HG02588 (cell line): ENCODE measurements around the gene FRAS1.

Experiments
- ATAC-seq: cut with Tn5 transposase; IDR thresholded peaks from one replicate; pipeline ENCODE4 v1.9.1; 2021; ENCODE audit warnings: mild to moderate bottlenecking, moderate library complexity; ENCODE audit not compliant: unreplicated experiment

Gene FRAS1

GRCh38 chr4:78354782-78355181 lies 297.7 kb downstream of the FRAS1 start:
- no peak for ATAC-seq

DNA sequence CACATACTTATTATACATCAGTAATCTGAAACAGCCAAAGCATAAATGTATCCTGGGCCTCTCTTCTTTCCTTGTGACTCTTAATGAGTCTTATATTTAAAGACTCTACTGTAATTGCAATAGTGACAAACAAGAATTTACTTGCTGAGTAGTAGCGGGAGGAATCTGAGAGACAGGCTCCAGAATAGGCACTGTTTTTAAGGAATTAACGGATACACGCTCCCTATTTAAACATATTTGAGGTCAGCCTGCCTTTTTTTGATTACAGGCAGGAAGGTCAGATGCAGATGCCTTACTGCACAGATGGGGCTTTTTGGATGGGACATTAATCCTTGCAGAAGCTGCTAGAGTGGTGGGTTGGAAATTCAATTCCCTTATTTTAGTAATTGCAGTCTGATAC lies 298.2 kb downstream of the FRAS1 start:
- ATAC-seq = no peak

DNA sequence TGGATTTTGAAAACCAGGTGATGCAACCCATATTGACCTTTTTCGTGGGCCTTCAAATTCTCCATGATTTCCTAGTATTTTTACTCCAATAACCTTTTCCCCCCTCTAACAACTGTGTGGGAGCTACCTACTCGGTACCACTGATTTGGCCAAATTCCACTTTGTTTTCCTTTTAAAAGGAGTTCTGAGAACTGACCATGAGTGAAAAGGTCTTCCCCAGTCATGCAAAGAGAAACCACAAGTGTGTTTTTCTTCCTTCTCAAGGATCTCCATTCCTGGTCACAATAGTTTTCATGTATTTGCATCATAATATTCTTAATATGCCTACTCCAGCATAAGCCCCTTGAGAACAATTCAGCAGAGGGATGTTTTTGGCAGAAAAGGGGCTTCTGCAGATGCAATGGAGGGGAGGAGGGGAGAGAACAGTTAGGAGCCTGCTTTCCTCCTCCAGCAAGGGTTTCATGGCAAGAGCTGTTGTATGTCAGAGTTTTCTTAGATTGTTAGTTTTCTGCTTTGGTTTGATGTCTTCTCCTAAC lies 299.2 kb downstream of the FRAS1 start:
- no peak for ATAC-seq

- ATAC-seq = no peak
Measured at GRCh38 chr4:78357122-78357521, 300.0 kb downstream of the FRAS1 start.

DNA sequence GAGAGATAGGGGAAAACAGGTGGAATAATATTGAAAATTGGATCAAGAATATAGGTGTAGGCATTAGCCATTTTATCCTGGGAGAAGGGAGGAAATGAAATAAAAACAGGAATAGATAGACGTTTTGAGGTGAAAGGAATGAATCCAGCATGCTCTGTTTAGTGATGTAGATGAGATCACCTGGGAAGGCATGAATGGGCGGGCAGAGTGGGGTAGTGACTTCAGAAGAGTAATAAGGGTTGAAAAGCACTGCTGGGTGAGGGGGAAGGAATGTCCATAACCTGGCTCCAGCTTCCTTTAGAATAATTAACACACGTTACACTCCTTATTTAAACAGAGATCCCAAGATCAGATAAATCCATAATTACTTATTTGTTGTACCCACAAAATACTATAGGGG lies 303.3 kb downstream of the FRAS1 start:
- ATAC-seq = no peak

- ATAC-seq = no peak
Measured at GRCh38 chr4:78361621-78362120, 304.5 kb downstream of the FRAS1 start.

GRCh38 chr4:78362310-78362709 lies 305.2 kb downstream of the FRAS1 start:
- no peak for ATAC-seq

DNA sequence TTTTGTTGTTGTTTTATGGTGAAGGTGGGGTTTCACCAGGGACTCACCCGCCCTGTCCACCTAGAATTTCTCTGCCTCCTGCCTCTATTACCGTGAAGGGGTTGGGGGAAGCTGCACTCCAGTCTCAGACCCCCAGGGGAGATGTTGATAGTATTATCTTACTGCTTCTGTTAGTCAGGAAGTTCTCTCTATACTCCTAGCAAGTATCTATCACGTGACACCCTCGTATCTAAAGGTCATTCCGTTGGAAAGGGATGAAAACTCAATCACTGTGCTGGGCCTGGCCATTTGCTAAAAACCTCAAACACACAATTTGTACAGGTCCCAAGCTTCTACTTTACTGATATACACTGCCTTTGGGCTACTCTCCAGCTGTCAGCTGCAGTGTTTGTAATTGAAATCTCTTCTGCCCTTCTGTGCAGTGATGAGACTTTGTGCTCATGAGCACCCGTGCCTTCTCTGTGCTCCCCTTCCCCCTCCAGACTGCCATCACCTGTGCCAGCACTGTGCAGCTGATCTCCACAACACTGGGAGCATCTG lies 306.0 kb downstream of the FRAS1 start:
- ATAC-seq = no peak

DNA sequence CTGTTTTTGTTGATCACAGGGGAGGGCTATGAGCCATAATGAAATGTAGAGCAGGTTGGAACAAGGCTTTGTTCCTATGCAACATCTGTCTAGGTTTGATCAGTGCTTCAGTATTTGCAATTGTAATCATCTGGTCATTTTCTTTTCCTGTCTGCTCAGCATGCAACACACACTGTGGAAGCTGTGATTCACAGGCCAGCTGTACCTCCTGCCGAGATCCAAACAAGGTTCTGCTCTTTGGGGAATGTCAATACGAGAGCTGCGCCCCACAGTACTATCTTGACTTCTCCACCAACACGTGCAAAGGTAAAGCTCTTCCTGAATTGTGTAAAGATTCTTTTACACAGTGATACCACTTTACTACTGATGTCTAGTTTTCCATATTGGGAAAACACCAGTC lies 312.6 kb downstream of the FRAS1 start:
- no peak for ATAC-seq

DNA sequence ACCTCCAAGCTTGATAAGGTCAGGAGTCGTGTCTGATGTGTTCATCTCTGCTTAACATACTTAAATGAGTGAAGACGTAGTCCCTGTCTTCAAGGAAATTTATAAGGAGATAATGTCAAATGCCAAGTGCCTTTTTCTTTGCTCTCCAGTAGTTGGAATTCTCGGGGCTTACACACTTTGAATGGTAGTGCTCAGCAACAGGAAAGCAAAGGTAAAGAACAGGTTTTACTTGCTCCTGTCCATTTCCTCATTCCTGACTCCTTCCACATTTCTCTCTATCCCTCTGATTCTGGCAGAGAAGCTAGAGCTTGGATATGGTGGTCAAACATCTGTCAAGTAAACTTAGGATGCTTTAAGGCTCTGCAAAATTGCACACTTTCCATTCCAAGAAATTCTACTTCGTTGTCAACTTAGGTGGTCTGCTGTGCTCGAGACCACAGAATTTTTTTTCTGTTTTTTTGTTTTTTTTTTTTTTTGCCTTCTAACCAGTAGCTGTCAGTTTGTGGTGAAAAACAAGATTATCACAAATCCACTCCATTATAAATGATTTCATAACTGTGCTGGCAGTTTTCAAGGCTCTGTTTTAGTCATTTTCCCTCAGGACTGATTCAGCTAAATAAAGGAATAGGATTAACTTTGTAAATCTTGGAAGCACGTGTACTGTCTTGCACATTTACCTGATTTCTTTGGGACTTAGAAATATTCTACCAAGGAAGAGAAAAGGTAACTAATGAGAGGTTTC lies 313.7 kb downstream of the FRAS1 start:
- ATAC-seq = no peak

DNA sequence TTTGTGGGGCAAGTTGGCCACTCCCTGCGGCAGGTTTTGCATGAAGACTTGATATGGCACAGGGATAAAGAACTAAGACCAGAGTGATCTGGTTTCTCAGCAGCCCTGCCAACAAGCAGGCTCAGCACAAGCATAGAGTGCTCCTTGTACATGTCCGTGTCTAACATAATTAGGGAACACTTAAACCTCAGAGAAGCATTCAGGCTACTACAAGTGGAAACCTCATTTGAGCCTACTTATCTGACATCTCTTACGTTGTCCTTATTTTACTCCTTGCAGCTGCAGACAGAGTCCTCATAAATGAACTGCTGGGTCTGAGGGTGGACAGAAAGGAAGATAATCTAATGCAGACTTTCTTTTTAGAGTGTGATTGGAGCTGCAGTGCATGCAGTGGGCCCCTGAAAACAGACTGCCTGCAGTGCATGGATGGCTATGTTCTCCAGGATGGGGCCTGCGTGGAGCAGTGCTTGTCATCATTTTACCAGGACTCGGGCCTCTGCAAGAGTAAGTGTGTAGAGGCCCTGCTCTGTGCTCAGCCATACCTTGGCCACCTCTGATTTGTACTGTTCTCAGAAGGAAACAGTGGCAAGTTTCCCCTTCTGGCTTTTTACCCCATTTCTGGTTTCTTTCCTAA lies 315.3 kb downstream of the FRAS1 start:
- ATAC-seq = no peak

DNA sequence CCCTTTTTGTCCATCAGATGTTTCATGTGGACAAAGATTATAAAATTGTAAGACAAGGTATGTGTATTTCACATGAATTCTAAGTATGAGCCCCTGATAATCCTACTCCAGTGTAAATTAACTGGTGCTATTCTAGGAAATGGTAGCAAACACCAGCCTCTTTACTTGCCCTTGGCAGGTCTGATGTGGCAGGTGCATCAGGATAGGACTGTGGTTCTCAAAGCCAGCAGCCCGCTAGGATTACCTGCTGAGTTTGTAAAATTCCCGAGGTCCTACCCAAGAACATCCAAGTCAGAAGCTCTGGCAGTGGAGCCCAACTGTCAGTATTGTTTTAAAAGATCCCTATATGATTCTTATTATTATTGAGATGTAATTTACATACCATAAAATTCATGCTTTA lies 320.4 kb downstream of the FRAS1 start:
- ATAC-seq = no peak

DNA sequence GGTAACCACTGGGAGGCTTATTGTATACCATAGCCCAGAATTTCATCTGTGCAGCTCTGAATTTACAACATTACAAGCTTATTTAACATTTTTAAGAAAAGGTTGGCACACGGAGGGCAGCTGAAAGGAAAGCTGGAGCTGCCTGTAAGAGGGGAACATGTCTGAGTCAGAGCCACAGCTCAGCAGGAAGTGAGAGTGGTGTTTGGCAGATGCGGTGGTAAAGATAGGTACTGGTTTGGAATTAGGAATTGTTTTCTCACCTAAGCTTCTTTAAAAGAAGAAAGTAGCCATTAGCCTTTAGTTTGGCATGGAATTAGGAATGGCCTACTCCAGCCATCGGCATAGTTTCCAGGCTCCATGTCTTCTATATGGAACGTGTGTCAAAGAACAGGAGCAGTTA lies 321.9 kb downstream of the FRAS1 start:
- ATAC-seq = no peak

- no peak for ATAC-seq
Measured at GRCh38 chr4:78379991-78380729, 323.0 kb downstream of the FRAS1 start.

- no peak for ATAC-seq
Measured at GRCh38 chr4:78386679-78387078, 329.6 kb downstream of the FRAS1 start.

- ATAC-seq = no peak
Measured at GRCh38 chr4:78395642-78396041, 338.5 kb downstream of the FRAS1 start.

- ATAC-seq = no peak
Measured at GRCh38 chr4:78396613-78397291, 339.6 kb downstream of the FRAS1 start.

DNA sequence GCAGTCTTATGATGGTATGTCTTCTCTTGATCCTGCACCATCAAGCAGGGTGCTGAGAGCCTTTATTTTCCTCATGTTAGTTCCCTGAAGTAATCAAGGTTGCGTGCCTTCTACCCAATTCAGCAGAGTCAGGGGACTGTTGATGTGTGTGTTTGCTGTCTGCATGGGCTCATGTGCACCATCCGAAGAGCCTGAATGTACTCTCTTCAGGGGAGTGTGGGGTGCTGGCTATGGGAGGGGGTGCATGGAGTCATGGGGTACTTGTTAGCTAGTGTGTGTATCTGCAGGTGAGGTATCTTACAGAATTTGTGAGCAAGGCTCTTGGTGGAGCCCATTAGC lies 340.1 kb downstream of the FRAS1 start:
- no peak for ATAC-seq

DNA sequence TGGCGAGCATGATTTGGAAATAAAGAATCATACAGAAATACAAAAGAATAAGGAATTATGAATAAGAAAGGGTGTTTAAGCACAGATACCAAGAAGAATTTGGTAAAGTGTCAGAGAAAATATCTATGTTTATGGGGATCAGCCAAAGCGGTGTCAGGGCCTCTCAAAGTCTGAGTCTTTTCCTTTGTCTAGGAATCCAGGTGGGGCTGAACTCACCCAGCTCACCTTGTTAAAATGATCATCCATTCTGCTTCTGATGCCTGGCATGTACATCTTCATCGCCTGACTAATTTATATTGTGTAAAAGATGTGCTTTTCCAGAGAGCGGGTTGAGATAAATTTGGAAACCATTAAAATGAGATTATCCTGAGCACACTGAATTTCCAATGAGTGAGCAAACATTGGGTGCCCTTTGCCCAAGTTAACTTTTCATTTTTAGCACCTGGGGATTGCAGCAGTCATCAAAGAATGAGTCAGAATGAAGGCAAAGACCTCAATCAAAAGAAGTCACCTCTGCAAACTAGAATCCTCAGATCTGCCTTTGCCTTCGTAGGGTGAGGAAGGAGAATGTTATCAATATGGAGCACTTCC lies 352.6 kb downstream of the FRAS1 start:
- ATAC-seq = no peak

DNA sequence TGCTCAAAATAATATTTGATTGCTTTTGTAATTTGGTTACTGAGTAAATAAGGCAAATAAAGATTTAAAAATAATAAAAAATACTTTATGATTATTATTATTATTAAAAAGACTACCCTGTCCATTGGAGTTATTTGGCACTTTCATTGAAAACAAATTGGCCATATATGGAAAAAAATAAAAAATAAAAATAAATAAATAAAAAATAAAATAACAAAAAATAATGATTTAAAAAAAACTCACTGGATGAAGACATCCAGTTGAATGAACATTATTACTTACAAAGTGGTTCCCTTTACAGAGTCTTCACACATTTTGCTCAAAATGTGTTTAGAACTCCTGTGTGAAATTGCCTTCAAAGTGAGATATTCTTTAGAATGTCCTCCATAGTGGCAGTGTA lies 353.1 kb downstream of the FRAS1 start:
- ATAC-seq = no peak

DNA sequence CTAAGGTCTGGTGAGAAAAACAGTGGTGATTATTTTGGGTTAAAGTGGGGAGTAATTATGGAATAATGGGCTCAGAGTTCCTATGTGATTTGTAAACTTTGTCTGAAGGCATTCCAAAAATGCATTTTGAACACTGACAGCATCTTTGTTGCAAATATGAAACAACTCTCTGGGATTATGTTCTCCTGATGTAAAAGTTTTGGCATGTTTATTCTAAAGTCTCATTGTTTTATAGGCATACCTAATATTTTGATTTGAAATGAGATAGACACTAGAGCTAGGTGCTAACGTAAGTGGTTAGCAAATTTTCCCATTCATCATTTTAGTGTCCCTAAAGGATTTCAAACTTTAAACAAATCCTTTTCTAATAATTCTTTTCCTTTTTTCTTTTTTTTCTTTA lies 353.6 kb downstream of the FRAS1 start:
- ATAC-seq = no peak
